Adrenal gland (tissue), 12 donors: ENCODE measurements around the gene CGB3. TPM values are rescaled to one million over a fixed set of nuclear protein-coding genes. Genes with fewer than 3 reads are reported as not detected.

Experiments
- DNase-seq, 7 donors: peaks; one replicate each; pipeline ENCODE4 v3.0.0-alpha.2; 2019 to 2020
- H3K27ac ChIP-seq, 5 donors: fragments of 200-600 bp; sonication (generic) in 4 of 5; 1 replicate in 3 of 5; 2 replicates in 2 of 5; pipeline versions ENCODE4 v1.5.1 to v1.8.0; 2016 to 2020; ENCODE audit warnings: mild to moderate bottlenecking in 1 of 5
- H3K27me3 ChIP-seq: fragments of 200-600 bp; 2 replicates; pipeline ENCODE4 v1.8.0; 2021
- H3K36me3 ChIP-seq, 2 donors: fragments of 200-600 bp; replicated peaks in 1 of 2; 1 replicate in 1 of 2; 2 replicates in 1 of 2; pipeline versions ENCODE4 v1.5.1 to v1.8.0; 2018 to 2022
- H3K4me1 ChIP-seq, 2 donors: fragments of 200-600 bp; replicated peaks in 1 of 2; 1 replicate in 1 of 2; 2 replicates in 1 of 2; pipeline versions ENCODE4 v1.5.1 to v1.8.0; 2018 to 2021
- H3K4me3 ChIP-seq, 4 donors: fragments of 200-600 bp; sonication (generic) in 3 of 4; one replicate each; pipeline ENCODE4 v1.5.1; 2016 to 2018
- H3K9me3 ChIP-seq, 3 donors: fragments of 200-600 bp; sonication (generic) in 1 of 3; replicated peaks in 1 of 3; 1 replicate in 2 of 3; 2 replicates in 1 of 3; pipeline versions ENCODE4 v1.5.1 to v1.8.0; 2016 to 2021
- POLR2A ChIP-seq, 2 donors: fragments of 450-650 bp; IDR thresholded peaks; one replicate each; pipeline ENCODE4 v1.6.1; 2017; ENCODE audit warnings: antibody characterized with exemption in 2 of 2, mild to moderate bottlenecking in 2 of 2, moderate library complexity in 1 of 2
- WGBS, 4 donors: extraction: QIAGEN DNeasy Blood & Tissue Kit in 2 of 4; methylation state at CpG; one replicate each; pipeline versions ENCODE4 v1.1.5 to v1.1.7; 2013 to 2017; 5-methylcytosine and 5-hydroxymethylcytosine counted together
- intact Hi-C, 2 donors: fragments of 100-400 bp; cut with DNase I; formaldehyde crosslinking; loops; one replicate each; pipeline versions ENCODE4 v1.14.1 to v1.15.0; 2022 to 2023
- polyA plus RNA-seq, 3 donors: library from polyadenylated mRNA; stranded (reverse); fragments of 200-250 nt in 2 of 3; fragments of 350-450 nt in 1 of 3; fragmentation: Illumina TruSeq in 1 of 3; extraction: RNeasy Lipid Tissue Mini Kit (QIAGEN cat#74804) in 1 of 3; gene quantifications; one replicate each; pipeline ENCODE4 v1.2.3, GENCODE V29; 2013 to 2014
- total RNA-seq, 9 donors: library from RNA; depleted of rRNA in 4 of 9; stranded (reverse); fragments of >200 nt in 4 of 9; fragments of 120-200 nt in 1 of 9; fragmentation: NEBNext Ultra II Directional in 1 of 9; extraction: Animal tissue kit (Norgen Biotek cat#: 25700) in 1 of 9; gene quantifications; one replicate each; pipeline versions ENCODE4 v1.1.0 to v1.2.4, GENCODE V29; 2013 to 2023
- TF ChIP-seq, protein P1 (sequence below), 6 experiments: fragments of 450-650 bp in 4 of 6; fragments of 200-600 bp in 2 of 6; sonication (generic) in 1 of 6; IDR thresholded peaks; 1 replicate in 5 of 6; 2 replicates in 1 of 6; pipeline versions ENCODE4 v1.5.1 to v1.8.0; 2016 to 2021; ENCODE audit warnings: antibody characterized with exemption in 6 of 6, mild to moderate bottlenecking in 2 of 6, moderate library complexity in 1 of 6
- donor health status: healthy with polysubstance abuse.
- donor health status: Bipolar disorder and iron deficiency.
- donor health status: DM: yes; HTN: yes; CAD: no.
- donor health status: DM: no; HTN: no; CAD: no.
- donor health status: DM: no; HTN: no; CAD: no.
- donor health status: DM: yes; HTN: yes; CAD: no.

The CGB3 gene
- total and polyA plus RNA-seq, 12 donors, result not detected

DNA sequence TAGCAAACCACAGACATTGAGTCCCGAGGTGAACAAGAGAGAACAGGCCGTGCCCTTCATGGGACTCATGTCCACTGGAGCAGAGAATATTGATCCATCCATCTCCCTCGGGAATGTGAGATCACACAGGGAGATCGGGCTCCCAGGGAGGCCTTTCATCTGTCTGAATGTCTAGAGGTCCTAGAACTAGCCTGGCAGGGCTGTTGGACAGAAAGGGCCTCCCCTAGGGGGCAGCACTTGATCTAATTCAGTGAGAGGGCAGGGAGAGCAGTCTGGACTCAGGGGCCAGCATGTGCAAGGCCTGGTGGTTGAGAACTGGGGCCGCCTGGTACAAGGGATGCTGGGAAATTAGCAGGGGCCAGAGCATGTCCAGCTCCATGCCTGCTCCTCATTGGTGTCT lies 26.2 kb downstream of the CGB3 start:
- H3K9me3 ChIP-seq, result no peaks in the 10 kb centered on the region
- H3K4me1 ChIP-seq, result peaks cover 0 to 12% of the 10 kb centered on the region in 2 donors
- intact Hi-C loops, result no loop called here
- peak in 3 of 7 donors; percentile 49 to 62 (median 57) for DNase-seq
- H3K27me3 ChIP-seq, result no peaks in the 10 kb centered on the region
- 62 to 72% (median 70%) methylated on average over 3 to 5 of the region's 5 CpGs for WGBS, 4 donors
- no peak overlapping the region for H3K4me3 ChIP-seq
- H3K36me3 ChIP-seq, result peaks cover 0 to 6% of the 10 kb centered on the region in 2 donors
- TF ChIP-seq POLR2A (IDR thresholded peaks at IDR 0.05), result no peak
- TF ChIP-seq, protein P1, sequence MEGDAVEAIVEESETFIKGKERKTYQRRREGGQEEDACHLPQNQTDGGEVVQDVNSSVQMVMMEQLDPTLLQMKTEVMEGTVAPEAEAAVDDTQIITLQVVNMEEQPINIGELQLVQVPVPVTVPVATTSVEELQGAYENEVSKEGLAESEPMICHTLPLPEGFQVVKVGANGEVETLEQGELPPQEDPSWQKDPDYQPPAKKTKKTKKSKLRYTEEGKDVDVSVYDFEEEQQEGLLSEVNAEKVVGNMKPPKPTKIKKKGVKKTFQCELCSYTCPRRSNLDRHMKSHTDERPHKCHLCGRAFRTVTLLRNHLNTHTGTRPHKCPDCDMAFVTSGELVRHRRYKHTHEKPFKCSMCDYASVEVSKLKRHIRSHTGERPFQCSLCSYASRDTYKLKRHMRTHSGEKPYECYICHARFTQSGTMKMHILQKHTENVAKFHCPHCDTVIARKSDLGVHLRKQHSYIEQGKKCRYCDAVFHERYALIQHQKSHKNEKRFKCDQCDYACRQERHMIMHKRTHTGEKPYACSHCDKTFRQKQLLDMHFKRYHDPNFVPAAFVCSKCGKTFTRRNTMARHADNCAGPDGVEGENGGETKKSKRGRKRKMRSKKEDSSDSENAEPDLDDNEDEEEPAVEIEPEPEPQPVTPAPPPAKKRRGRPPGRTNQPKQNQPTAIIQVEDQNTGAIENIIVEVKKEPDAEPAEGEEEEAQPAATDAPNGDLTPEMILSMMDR (IDR thresholded peaks at IDR 0.05), result peak in 4 of 6 experiments; percentile 19 to 42 (median 24)
- no peak overlapping the region for H3K27ac ChIP-seq

DNA sequence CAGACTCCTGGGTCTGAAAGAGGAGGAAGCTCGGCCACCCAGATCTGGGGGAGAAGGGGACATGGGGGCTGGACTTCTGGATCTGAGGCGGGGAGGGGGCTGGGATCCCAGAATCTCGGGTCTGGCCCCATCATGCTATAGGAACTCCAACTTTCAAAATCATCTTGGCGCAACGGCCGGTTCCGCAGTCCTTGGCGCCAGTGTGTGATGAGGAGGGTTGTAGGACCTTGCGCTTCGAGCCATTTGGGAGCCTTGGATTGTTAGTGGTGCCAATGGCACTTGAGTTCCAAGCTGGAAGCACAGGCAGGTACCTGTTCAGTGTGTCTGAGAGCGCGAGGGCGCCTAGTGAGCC lies 30.1 kb downstream of the CGB3 start:
- TF ChIP-seq POLR2A (IDR thresholded peaks at IDR 0.05), result no peak
- TF ChIP-seq, protein P1 (IDR thresholded peaks at IDR 0.05), result no peak
- Histone ChIP-seq H3K4me1 (peaks cover 18 to 27% of the 10 kb centered on the region in 2 donors), H3K27me3 (no peaks in the 10 kb centered on the region), H3K36me3 (peaks cover 0 to 7% of the 10 kb centered on the region in 2 donors), H3K9me3 (no peaks in the 10 kb centered on the region), H3K27ac (peak overlapping the region in 4 of 5 donors; percentile 47 to 96 (median 83)), H3K4me3 (peak overlapping the region in 2 of 4 donors; percentile 32 to 91)
- 0 to 4% (median 1%) methylated on average over 9 to 13 of the region's 13 CpGs for WGBS, 4 donors
- intact Hi-C loops, result no loop called here
- no peak for DNase-seq

DNA sequence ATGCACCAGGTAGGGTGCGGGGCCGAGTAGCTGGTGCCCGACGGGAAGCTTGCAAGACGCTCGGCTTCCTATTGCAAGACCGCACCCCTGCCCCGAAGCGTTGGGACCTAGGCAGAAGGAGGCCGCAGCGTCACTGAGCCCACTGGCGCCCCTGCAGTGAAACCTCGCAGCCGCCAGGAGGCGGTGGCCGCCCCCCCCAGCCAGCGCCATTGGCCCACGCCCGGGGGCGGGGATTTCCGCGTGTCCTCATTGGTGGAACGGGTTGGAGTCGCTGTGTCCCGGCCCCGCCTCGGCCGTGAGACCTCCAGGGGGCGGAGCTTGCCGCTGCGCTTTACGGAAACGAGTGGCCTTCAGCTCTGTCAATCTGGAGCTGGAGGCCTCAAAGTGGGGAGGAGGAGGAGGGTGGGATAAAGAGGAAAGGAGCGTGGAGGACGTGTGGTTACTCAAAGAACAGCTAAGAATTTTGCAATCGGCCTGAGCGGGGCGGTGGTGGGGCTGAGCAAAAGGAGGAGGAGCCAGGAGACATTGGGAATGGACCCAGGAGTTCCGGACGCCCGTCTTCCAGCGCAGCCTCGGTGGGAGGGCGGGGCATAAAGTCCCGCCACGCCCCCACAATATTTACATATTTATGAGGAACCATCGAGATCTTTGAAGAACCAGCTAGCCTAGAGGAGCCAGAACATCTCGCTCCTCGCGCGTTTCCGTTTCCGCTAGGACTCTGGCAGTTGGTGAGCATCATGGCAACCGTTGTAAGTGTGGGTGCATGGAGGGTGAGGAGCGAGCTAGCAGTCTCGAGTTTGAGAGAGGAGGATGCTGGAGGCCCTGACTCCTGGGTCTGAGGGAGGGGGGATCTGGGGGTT lies 30.7 kb downstream of the CGB3 start, which contains the start of the genes GYS1 and RUVBL2:
Gene GYS1, minus strand, starts transcription at position 135 of the 860 bp plus-strand sequence. CDS start 197 bp downstream, outside the sequence.
Gene RUVBL2, plus strand, starts transcription at position 713 of the 860 bp plus-strand sequence. Its CDS starts 25 bp downstream, at position 738.
- Histone ChIP-seq H3K4me1 (peaks cover 18 to 27% of the 10 kb centered on the region in 2 donors), H3K9me3 (no peaks in the 10 kb centered on the region), H3K36me3 (peaks cover 0 to 13% of the 10 kb centered on the region in 2 donors), H3K27me3 (no peaks in the 10 kb centered on the region), H3K27ac (peak within 1 kb of the TSS; percentile 71 to 96 (median 88)), H3K4me3 (peak within 1 kb of the TSS; percentile 1 to 91 (median 50))
- DNase-seq, result peak; percentile 99 to 100 (median 100)
- peak; percentile 73 to 88 for TF ChIP-seq POLR2A (IDR thresholded peaks at IDR 0.05)
- TF ChIP-seq, protein P1 (IDR thresholded peaks at IDR 0.05), result peak; percentile 95 to 99 (median 98)
- WGBS, 4 donors, result 0 to 2% (median 0%) methylated on average over 13 to 56 of the region's 56 CpGs
- intact Hi-C loops, result no loop called here

DNA sequence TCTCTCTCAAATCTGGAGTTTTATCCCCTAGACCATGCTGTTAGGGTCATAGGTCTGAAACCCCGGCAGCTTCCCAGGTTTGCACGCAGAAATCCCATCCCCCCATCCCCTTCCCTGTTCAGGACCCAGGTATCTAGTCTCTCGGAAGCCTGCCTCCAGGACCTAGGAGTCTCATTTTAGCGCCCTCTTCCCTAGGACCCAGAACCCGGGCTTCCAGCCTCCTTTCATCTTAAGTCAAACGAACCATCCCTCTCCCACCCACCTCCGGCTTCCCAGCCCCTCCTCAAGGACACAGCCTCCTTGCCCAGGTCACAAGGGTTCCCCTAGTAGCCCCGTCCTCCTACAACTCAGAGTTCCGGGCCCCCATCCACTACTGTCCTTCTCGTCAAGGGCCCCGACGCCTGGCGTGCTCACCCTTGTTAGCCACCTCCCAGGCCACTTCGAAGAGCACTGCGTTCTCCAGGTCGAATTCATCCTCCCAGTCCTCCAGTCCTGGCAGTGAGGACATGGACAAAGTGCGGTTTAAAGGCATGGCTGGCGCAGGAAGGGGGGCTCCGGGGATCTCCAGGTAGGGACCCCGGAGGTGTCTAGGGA lies 31.5 kb downstream of the CGB3 start:
- intact Hi-C loops, result no loop called here
- H3K4me3 ChIP-seq, result peak overlapping the region; percentile 1 to 91 (median 50)
- DNase-seq, result peak in 4 of 7 donors; percentile 33 to 68 (median 52)
- peaks cover 0 to 20% of the 10 kb centered on the region in 2 donors for H3K36me3 ChIP-seq
- TF ChIP-seq, protein P1 (IDR thresholded peaks at IDR 0.05), result no peak
- no peak for TF ChIP-seq POLR2A (IDR thresholded peaks at IDR 0.05)
- H3K27ac ChIP-seq, result peak overlapping the region; percentile 70 to 96 (median 88)
- peaks cover 18 to 27% of the 10 kb centered on the region in 2 donors for H3K4me1 ChIP-seq
- no peaks in the 10 kb centered on the region for H3K27me3 ChIP-seq
- WGBS, 4 donors, result 0 to 2% (median 1%) methylated on average over 16 to 20 of the region's 20 CpGs
- no peaks in the 10 kb centered on the region for H3K9me3 ChIP-seq
